GM12865 (cell line): ENCODE data around the gene LIAS.

ENCODE experiments used
- DNase-seq: peaks from one replicate; pipeline ENCODE4 v3.0.0; 2010; ENCODE audit warnings: low read depth
- H3K4me3 ChIP-seq: 2 replicates; pipeline ENCODE4 v1.5.1; 2011; ENCODE audit warnings: mild to moderate bottlenecking, low read depth, low read length, control low read depth
- CTCF ChIP-seq: IDR thresholded peaks from 2 replicates; pipeline ENCODE4 v1.5.1; 2011; ENCODE audit warnings: low read length, control low read depth, low read depth, inconsistent platforms; ENCODE audit not compliant: insufficient read depth; ENCODE audit errors: missing control alignments

LIAS gene

GRCh38 chr4:39526765-39527295 is 68.0 kb downstream of the LIAS start:
- no peak for TF ChIP-seq CTCF
- H3K4me3 ChIP-seq, result peak overlapping the region; percentile 77
- DNase-seq, result peak; percentile 42

DNA sequence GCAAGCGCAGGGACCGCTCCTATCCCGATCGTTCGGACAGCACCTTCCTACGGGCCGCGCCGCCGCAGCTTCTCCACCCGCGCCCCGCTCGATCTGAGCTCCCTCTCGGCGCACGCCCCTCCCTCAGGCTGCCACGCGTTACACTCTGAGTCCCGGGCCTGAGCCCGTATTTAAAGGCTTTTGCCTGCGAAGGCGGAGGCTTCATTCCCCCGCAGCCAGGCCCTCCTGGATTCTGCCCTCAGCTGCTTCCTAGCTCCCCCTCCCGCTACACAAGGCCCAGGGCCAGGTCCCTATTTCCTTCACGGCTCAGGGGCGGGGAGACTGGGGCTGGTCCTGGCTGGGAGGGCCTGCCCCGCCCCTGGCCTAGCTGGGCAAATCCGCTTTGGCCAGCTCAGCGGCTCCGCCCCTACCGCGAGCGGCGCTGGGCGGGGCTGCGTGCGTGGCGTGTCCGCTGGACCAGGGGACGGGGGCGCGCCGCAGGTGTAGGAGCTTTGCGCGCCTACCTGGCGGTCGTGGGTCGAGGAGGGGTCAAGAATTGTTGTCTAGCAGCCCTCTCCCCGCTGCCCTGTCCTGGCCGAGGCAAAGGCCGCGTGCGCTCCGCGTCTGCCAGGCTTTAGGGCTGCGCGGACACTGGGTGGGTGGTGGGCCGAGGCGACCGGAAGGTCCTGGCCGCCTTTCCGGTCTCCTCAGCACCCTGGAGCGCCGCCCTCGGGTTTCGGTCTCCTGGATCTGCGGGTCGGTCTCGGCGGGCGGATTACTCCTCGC is 68.6 kb downstream of the LIAS start, which contains the start of gene UGDH:
UGDH (minus strand) TSS at position 144 of the 765 bp plus-strand sequence. CDS start 5,927 bp downstream, outside the sequence.
- peak within 1 kb of the TSS; percentile 77 for H3K4me3 ChIP-seq
- TF ChIP-seq CTCF, result no peak
- DNase-seq, result peak; percentile 96

- peak overlapping the region; percentile 77 for H3K4me3 ChIP-seq
- TF ChIP-seq CTCF, result no peak
- no peak for DNase-seq
Observed at GRCh38 chr4:39528061-39528465, 69.2 kb downstream of the LIAS start.
